ENCODE results near the gene TRNAU1AP.
"Not testable (repeated sequence)": the region's sequence is repeated elsewhere in the genome, so short reads cannot be mapped to it uniquely, and the experiment has no call there.

Gene TRNAU1AP

DNA sequence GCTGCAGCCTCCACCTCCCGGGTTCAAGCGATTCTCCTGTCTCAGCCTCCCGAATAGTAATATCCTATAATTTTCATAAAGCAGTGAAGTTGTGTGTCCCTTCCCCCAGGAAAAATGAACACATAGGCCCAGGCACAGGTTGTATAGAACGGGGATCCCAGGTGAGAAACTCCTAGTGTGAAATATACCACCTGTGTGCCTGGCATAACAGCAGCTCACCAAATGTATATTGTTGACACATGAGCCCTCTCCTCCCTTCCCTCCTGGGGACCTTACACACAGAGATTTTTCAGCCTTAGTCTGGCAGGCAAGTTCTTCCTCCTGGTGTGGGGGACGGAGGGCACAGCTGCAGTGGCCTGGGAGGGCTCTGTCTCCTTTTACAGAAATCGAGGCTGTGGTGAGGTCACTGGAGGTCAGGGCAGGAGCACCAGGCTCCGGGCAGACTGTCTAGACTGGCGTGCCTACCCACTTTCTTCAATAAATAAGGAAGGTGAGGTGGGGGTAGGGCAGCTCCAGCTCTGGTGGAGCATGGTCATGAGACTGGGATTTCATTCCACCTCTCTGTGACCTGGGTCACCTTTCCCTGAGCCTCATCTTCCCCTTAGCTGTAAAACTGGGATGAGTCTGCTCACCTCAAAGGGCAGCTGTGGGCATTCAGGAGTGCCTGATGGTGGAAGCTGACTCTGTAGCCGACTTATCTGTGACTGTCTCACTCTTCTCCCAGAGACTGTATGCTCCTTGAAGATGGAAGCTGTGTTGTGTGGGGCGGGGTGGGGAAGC is 32.7 kb upstream of the TRNAU1AP start:
- peak overlapping the region; percentile 89 for H3K18ac ChIP-seq (ENCODE audit: low read length)
- H4K8ac ChIP-seq (ENCODE audit: low read depth, low read length) = peak overlapping the region; percentile 72
- peak overlapping the region; percentile 70 for H2BK12ac ChIP-seq (ENCODE audit: low read length)
- H2BK120ac ChIP-seq (ENCODE audit: insufficient read depth, low read length, poor library complexity) = peak overlapping the region; percentile 78
- no peaks in the 10 kb centered on the region for H3K27me3 ChIP-seq (ENCODE audit: insufficient read depth, low read length)
- no peak for DNase-seq
- peaks cover 6 to 8% of the 10 kb centered on the region in 2 experiments for H3K36me3 ChIP-seq (ENCODE audit: control insufficient read depth in 1 of 2, insufficient read depth in 2 of 2, low read length in 2 of 2)
- H2BK5ac ChIP-seq (ENCODE audit: low read depth, low read length, poor library complexity) = peak overlapping the region; percentile 93
- peaks cover 62% of the 10 kb centered on the region for H3K79me1 ChIP-seq (ENCODE audit: low read length)
- H3K27ac ChIP-seq (ENCODE audit: low read depth, low read length) = peak overlapping the region; percentile 86
- H3K4ac ChIP-seq (ENCODE audit: low read depth, low read length) = peak overlapping the region; percentile 53
- no CpG with 5 or more reads among the region's 10 CpGs for WGBS (ENCODE audit: extremely low coverage, insufficient coverage, insufficient read length)
- H3K23ac ChIP-seq (ENCODE audit: low read length) = no peak overlapping the region
- H3K79me2 ChIP-seq (ENCODE audit: control insufficient read depth, insufficient read depth, low read length, poor library complexity) = peaks cover 35% of the 10 kb centered on the region
- peak overlapping the region; percentile 77 for H3K14ac ChIP-seq (ENCODE audit: low read length)
- H3K9ac ChIP-seq (ENCODE audit: low read length) = no peak overlapping the region
- peaks cover 42 to 49% of the 10 kb centered on the region in 2 experiments for H3K4me1 ChIP-seq (ENCODE audit: control insufficient read depth in 1 of 2, insufficient read depth in 2 of 2, low read length in 2 of 2)
- no peaks in the 10 kb centered on the region for H3K9me3 ChIP-seq (ENCODE audit: insufficient read depth, low read depth, low read length)
- no peak overlapping the region for H2AFZ ChIP-seq (ENCODE audit: insufficient read depth, low read length, poor library complexity)
- H4K12ac ChIP-seq (ENCODE audit: low read depth, low read length) = no peak overlapping the region
- H4K91ac ChIP-seq (ENCODE audit: low read depth, low read length) = peak overlapping the region; percentile 98
- H2AK5ac ChIP-seq (ENCODE audit: low read length) = peak overlapping the region; percentile 43
- H3K4me2 ChIP-seq (ENCODE audit: low read length) = peak overlapping the region; percentile 38
- no peak overlapping the region for H3K4me3 ChIP-seq (ENCODE audit: low read depth, low read length)

DNA sequence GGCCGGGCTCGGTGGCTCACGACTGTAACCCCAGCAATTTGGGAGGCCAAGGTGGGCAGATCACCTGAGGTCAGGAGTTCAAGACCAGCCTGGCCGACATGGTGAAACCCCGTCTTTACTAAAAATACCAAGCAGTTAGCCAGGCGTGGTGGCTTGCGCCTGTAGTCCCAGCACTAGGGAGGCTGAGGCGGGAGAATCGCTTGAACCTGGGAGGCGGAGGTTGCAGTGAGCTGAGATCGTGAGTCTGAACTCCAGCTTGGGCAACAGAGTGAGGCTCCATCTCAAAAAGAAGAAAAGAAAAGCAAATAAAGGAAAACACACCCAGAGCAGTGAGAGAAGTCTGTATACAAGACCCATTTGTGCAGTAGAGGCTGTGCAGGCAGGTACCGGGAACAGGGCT is 32.1 kb upstream of the TRNAU1AP start:
- H3K18ac ChIP-seq (ENCODE audit: low read length) = peak overlapping the region; percentile 89
- H2AFZ ChIP-seq (ENCODE audit: insufficient read depth, low read length, poor library complexity); DNase-seq; H3K27me3 ChIP-seq (ENCODE audit: insufficient read depth, low read length); H3K9ac ChIP-seq (ENCODE audit: low read length); H3K4me3 ChIP-seq (ENCODE audit: low read depth, low read length); H3K23ac ChIP-seq (ENCODE audit: low read length); H3K36me3 ChIP-seq (ENCODE audit: control insufficient read depth in 1 of 2, insufficient read depth in 2 of 2, low read length in 2 of 2); H3K9me3 ChIP-seq (ENCODE audit: insufficient read depth, low read depth, low read length); H4K12ac ChIP-seq (ENCODE audit: low read depth, low read length): not testable (repeated sequence)
- H4K8ac ChIP-seq (ENCODE audit: low read depth, low read length) = peak overlapping the region; percentile 72
- peak overlapping the region; percentile 77 for H3K14ac ChIP-seq (ENCODE audit: low read length)
- peak overlapping the region; percentile 70 for H2BK12ac ChIP-seq (ENCODE audit: low read length)
- H3K4me2 ChIP-seq (ENCODE audit: low read length) = peak overlapping the region; percentile 38
- peaks cover 68% of the 10 kb centered on the region for H3K79me1 ChIP-seq (ENCODE audit: low read length)
- H3K79me2 ChIP-seq (ENCODE audit: control insufficient read depth, insufficient read depth, low read length, poor library complexity) = peaks cover 40% of the 10 kb centered on the region
- peaks cover 48 to 55% of the 10 kb centered on the region in 2 experiments for H3K4me1 ChIP-seq (ENCODE audit: control insufficient read depth in 1 of 2, insufficient read depth in 2 of 2, low read length in 2 of 2)
- peak overlapping the region; percentile 53 for H3K4ac ChIP-seq (ENCODE audit: low read depth, low read length)
- H2BK120ac ChIP-seq (ENCODE audit: insufficient read depth, low read length, poor library complexity) = peak overlapping the region; percentile 78
- H3K27ac ChIP-seq (ENCODE audit: low read depth, low read length) = peak overlapping the region; percentile 86
- WGBS (ENCODE audit: extremely low coverage, insufficient coverage, insufficient read length) = no CpG with 5 or more reads among the region's 12 CpGs
- H4K91ac ChIP-seq (ENCODE audit: low read depth, low read length) = peak overlapping the region; percentile 98
- peak overlapping the region; percentile 43 for H2AK5ac ChIP-seq (ENCODE audit: low read length)
- peak overlapping the region; percentile 93 for H2BK5ac ChIP-seq (ENCODE audit: low read depth, low read length, poor library complexity)

DNA sequence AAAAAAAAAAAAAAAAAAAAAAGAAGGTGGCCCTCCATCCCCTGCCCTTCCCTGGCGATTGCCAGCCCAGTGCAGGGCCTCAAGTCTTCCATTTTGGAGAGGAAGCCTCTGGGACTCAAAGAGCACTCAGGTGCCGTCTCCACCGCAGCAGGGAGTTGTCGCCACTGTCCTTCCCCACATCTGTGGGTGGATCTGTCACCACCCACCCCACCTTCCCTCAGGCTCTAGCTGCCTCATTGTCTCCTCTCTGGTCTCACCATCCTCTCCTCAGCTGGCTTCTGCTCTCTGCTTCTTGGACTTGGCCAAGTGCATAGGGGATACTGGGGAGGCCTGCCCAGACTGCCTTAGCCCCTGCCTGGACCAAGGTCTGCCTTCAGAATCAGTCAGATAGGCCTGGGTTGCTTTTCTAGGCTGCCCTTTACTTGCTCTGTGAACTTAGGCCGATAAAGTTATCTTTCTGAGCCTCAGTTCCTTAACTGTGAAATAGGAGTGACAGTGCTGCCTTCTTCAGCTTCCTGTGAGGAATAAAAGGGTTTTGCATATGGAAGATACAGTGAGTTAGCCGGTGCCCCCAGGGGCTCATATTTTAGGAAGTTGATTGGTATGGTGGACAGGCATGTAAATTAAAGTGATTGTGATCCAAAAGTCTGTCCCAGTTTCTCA is 31.3 kb upstream of the TRNAU1AP start:
- Histone ChIP-seq H3K18ac (ENCODE audit: low read length) (peak overlapping the region; percentile 74), H3K9ac (ENCODE audit: low read length) (no peak overlapping the region), H2AFZ (ENCODE audit: insufficient read depth, low read length, poor library complexity) (no peak overlapping the region), H2BK12ac (ENCODE audit: low read length) (peak overlapping the region; percentile 80), H2BK5ac (ENCODE audit: low read depth, low read length, poor library complexity) (peak overlapping the region; percentile 79), H3K79me2 (ENCODE audit: control insufficient read depth, insufficient read depth, low read length, poor library complexity) (peaks cover 46% of the 10 kb centered on the region), H4K8ac (ENCODE audit: low read depth, low read length) (peak overlapping the region; percentile 77), H3K4ac (ENCODE audit: low read depth, low read length) (peak overlapping the region; percentile 99), H3K14ac (ENCODE audit: low read length) (peak overlapping the region; percentile 92), H3K4me2 (ENCODE audit: low read length) (no peak overlapping the region), H3K79me1 (ENCODE audit: low read length) (peaks cover 75% of the 10 kb centered on the region), H3K4me1 (ENCODE audit: control insufficient read depth in 1 of 2, insufficient read depth in 2 of 2, low read length in 2 of 2) (peaks cover 54 to 62% of the 10 kb centered on the region in 2 experiments), H2BK120ac (ENCODE audit: insufficient read depth, low read length, poor library complexity) (peak overlapping the region; percentile 96), H3K23ac (ENCODE audit: low read length) (no peak overlapping the region), H4K12ac (ENCODE audit: low read depth, low read length) (no peak overlapping the region), H2AK5ac (ENCODE audit: low read length) (peak overlapping the region; percentile 98), H3K36me3 (ENCODE audit: control insufficient read depth in 1 of 2, insufficient read depth in 2 of 2, low read length in 2 of 2) (peaks cover 6 to 8% of the 10 kb centered on the region in 2 experiments), H3K27me3 (ENCODE audit: insufficient read depth, low read length) (no peaks in the 10 kb centered on the region), H4K91ac (ENCODE audit: low read depth, low read length) (peak overlapping the region; percentile 93), H3K4me3 (ENCODE audit: low read depth, low read length) (no peak overlapping the region), H3K27ac (ENCODE audit: low read depth, low read length) (peak overlapping the region; percentile 51), H3K9me3 (ENCODE audit: insufficient read depth, low read depth, low read length) (no peaks in the 10 kb centered on the region)
- DNase-seq = no peak
- no CpG with 5 or more reads among the region's 6 CpGs for WGBS (ENCODE audit: extremely low coverage, insufficient coverage, insufficient read length)

DNA sequence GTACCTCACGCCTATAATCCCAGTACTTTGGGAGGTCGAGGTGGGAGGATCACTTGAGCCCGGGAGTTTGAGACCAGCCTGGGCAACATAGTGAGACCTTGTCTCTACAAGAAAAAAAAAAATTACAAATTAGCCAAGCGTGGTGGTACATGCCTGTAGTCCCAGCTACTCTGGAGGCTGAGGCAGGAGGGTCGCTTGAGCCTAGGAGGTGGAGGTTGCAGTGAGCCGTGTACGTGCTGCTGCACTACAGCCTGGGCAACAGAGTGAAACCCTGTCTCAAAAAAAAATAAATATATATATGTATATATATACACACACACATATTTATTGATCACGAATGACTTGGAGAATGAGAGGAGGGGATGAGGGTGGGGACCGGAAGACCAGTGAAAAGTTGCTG is 30.3 kb upstream of the TRNAU1AP start:
- Histone ChIP-seq H3K4me1 (ENCODE audit: control insufficient read depth in 1 of 2, insufficient read depth in 2 of 2, low read length in 2 of 2) (peaks cover 57 to 66% of the 10 kb centered on the region in 2 experiments), H3K79me1 (ENCODE audit: low read length) (peaks cover 78% of the 10 kb centered on the region), H4K91ac (ENCODE audit: low read depth, low read length) (peak overlapping the region; percentile 93), H2BK120ac (ENCODE audit: insufficient read depth, low read length, poor library complexity) (peak overlapping the region; percentile 96), H2AK5ac (ENCODE audit: low read length) (peak overlapping the region; percentile 83), H3K27ac (ENCODE audit: low read depth, low read length) (peak overlapping the region; percentile 51), H3K79me2 (ENCODE audit: control insufficient read depth, insufficient read depth, low read length, poor library complexity) (peaks cover 46% of the 10 kb centered on the region), H2BK12ac (ENCODE audit: low read length) (peak overlapping the region; percentile 80), H3K4ac (ENCODE audit: low read depth, low read length) (peak overlapping the region; percentile 99), H2BK5ac (ENCODE audit: low read depth, low read length, poor library complexity) (peak overlapping the region; percentile 45), H3K14ac (ENCODE audit: low read length) (peak overlapping the region; percentile 70), H4K8ac (ENCODE audit: low read depth, low read length) (peak overlapping the region; percentile 63)
- not testable (repeated sequence) for H3K9me3 ChIP-seq (ENCODE audit: insufficient read depth, low read depth, low read length); H3K36me3 ChIP-seq (ENCODE audit: control insufficient read depth in 1 of 2, insufficient read depth in 2 of 2, low read length in 2 of 2); H3K4me3 ChIP-seq (ENCODE audit: low read depth, low read length); H3K23ac ChIP-seq (ENCODE audit: low read length); H3K27me3 ChIP-seq (ENCODE audit: insufficient read depth, low read length); H2AFZ ChIP-seq (ENCODE audit: insufficient read depth, low read length, poor library complexity); H3K9ac ChIP-seq (ENCODE audit: low read length); H3K4me2 ChIP-seq (ENCODE audit: low read length); H4K12ac ChIP-seq (ENCODE audit: low read depth, low read length); H3K18ac ChIP-seq (ENCODE audit: low read length); DNase-seq
- WGBS (ENCODE audit: extremely low coverage, insufficient coverage, insufficient read length) = no CpG with 5 or more reads among the region's 9 CpGs

Measured in trophoblast cell (in vitro differentiated cells and primary cell).